Suprapubic skin (tissue), 4 donors: Measurements from ENCODE around the gene MRRF. TPM values are rescaled to one million over a fixed set of nuclear protein-coding genes. Genes with fewer than 3 reads are reported as not detected.

Experiments used
- DNase-seq, 2 donors: peaks; one replicate each; pipeline ENCODE4 v3.0.0-alpha.2; 2019; ENCODE audit warnings: low spot score in 2 of 2
- H3K27ac ChIP-seq: fragments of 200-600 bp; sonication (generic); one replicate; pipeline ENCODE4 v1.5.1; 2019
- H3K27me3 ChIP-seq: fragments of 200-600 bp; sonication (generic); one replicate; pipeline ENCODE4 v1.5.1; 2019
- H3K36me3 ChIP-seq: fragments of 200-600 bp; sonication (generic); one replicate; pipeline ENCODE4 v1.5.1; 2019
- H3K4me1 ChIP-seq: fragments of 200-600 bp; sonication (generic); one replicate; pipeline ENCODE4 v1.5.1; 2019
- H3K4me3 ChIP-seq: fragments of 200-600 bp; sonication (generic); one replicate; pipeline ENCODE4 v1.5.1; 2019; ENCODE audit warnings: mild to moderate bottlenecking
- H3K9me3 ChIP-seq: fragments of 200-600 bp; sonication (generic); one replicate; pipeline ENCODE4 v1.5.1; 2019
- CTCF ChIP-seq, 2 donors: fragments of 200-600 bp in 1 of 2; fragments of 450-650 bp in 1 of 2; sonication (generic) in 1 of 2; IDR thresholded peaks; one replicate each; pipeline ENCODE4 v1.5.1; 2016 to 2019; ENCODE audit warnings: antibody characterized with exemption in 2 of 2, mild to moderate bottlenecking in 1 of 2, moderate library complexity in 1 of 2
- EP300 ChIP-seq: sonication (generic); formaldehyde crosslinking; IDR thresholded peaks from one replicate; pipeline ENCODE4 v1.6.1; 2017; ENCODE audit warnings: antibody characterized with exemption
- POLR2A ChIP-seq, 2 donors: fragments of 450-650 bp; IDR thresholded peaks; one replicate each; pipeline ENCODE4 v1.6.1; 2017; ENCODE audit warnings: antibody characterized with exemption in 2 of 2, mild to moderate bottlenecking in 2 of 2, moderate library complexity in 2 of 2
- POLR2AphosphoS5 ChIP-seq, 3 donors: sonication (generic); formaldehyde crosslinking; IDR thresholded peaks; one replicate each; pipeline ENCODE4 v1.6.1; 2017; ENCODE audit warnings: antibody characterized with exemption in 3 of 3
- WGBS: methylation state at CpG from one replicate; pipeline ENCODE4 v1.1.5; 2018; 5-methylcytosine and 5-hydroxymethylcytosine counted together
- total RNA-seq, 4 donors: library from RNA; depleted of rRNA; stranded (reverse); fragments of >200 nt; gene quantifications; one replicate each; pipeline ENCODE4 v1.1.0, GENCODE V29; 2016

MRRF gene
- total RNA-seq, 4 donors from 2014 or later = 41.3 to 75.2 (median 44.2) TPM

- H3K9me3 ChIP-seq = no peaks in the 10 kb centered on the region
- no peak overlapping the region for H3K27ac ChIP-seq
- no peaks in the 10 kb centered on the region for H3K4me1 ChIP-seq
- no peak overlapping the region for H3K4me3 ChIP-seq
- DNase-seq = no peak
- TF ChIP-seq POLR2AphosphoS5 (IDR thresholded peaks at IDR 0.05) = no peak
- TF ChIP-seq POLR2A (IDR thresholded peaks at IDR 0.05) = no peak
- no peak for TF ChIP-seq EP300
- H3K27me3 ChIP-seq = no peaks in the 10 kb centered on the region
- WGBS = 77% methylated on average over 3 of the region's 3 CpGs
- H3K36me3 ChIP-seq = peaks cover 50% of the 10 kb centered on the region
Observed at GRCh38 chr9:122291458-122291857, 26.8 kb downstream of the MRRF start.

DNA sequence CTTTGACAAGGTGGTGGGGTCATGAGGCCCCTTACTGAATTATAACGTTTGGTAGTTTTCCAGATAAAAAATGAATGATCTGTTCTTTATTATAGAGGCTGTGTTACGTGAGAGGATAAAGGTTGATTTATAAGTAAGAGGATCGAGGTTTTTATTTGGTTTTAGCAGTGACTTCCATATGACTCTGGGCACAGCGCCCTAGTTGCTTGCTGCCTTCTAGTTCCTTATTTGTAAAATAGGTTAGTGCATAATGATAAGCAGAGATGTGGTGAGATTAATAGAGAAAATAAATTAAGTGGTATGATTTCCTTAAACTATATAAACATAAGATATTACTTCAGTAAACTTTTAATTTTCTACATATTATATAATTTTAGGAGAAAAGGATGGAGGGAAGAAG, 29.8 kb downstream of the MRRF start:
- H3K4me3 ChIP-seq = no peak overlapping the region
- H3K27me3 ChIP-seq = no peaks in the 10 kb centered on the region
- H3K27ac ChIP-seq = no peak overlapping the region
- H3K4me1 ChIP-seq = no peaks in the 10 kb centered on the region
- no peaks in the 10 kb centered on the region for H3K9me3 ChIP-seq
- no peak for TF ChIP-seq CTCF (IDR thresholded peaks at IDR 0.05)
- TF ChIP-seq EP300 = no peak
- no peak for TF ChIP-seq POLR2A (IDR thresholded peaks at IDR 0.05)
- no peak for TF ChIP-seq POLR2AphosphoS5 (IDR thresholded peaks at IDR 0.05)
- DNase-seq = no peak
- WGBS = 77% methylated on average over 4 of the region's 4 CpGs
- H3K36me3 ChIP-seq = peaks cover 49% of the 10 kb centered on the region

GRCh38 chr9:122297512-122297911, 32.8 kb downstream of the MRRF start:
- Histone ChIP-seq H3K4me3 (no peak overlapping the region), H3K36me3 (peaks cover 48% of the 10 kb centered on the region), H3K9me3 (no peaks in the 10 kb centered on the region), H3K4me1 (no peaks in the 10 kb centered on the region), H3K27ac (no peak overlapping the region), H3K27me3 (no peaks in the 10 kb centered on the region)
- no peak for TF ChIP-seq POLR2AphosphoS5 (IDR thresholded peaks at IDR 0.05)
- 91% methylated on average over 3 of the region's 3 CpGs for WGBS
- DNase-seq = no peak

DNA sequence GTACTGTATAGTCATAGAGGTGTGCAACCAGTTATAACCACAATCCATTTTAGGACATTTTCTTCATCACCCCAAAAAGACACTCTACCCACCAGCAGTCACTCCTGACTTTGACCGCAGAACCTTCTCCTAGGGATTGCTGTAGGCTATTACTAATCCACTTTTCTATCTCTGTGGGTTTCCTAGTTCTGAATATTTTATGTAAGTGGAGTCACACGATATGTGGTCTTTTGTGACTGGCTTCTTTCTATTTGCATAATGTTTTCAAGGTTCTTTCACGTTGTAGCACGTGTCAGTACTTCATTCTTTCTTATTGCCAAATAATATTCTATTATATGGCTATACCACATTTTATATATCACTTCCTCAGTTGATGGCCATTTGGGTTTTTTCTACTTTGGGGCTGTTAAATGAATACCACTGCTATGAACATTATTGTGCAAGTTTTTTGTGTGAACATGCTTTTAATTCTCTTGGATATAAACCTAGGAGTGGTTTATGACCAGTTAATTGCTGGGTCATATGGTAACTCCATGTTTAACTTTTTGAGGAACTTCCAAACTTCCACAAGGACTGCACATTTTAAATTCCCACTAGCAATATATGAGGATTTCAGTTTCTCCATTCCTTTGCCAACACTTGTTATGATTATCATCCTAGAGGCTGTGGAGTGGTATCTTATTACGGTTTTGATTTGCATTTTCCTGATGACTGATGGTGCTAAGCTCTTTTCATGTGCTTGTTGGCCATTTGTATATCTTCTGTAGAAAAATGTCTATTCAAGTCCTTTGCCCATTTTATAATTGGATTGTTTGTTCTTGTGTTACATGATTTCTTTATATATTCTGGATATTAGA, 37.8 kb downstream of the MRRF start:
- Histone ChIP-seq H3K4me3 (no peak overlapping the region), H3K27me3 (no peaks in the 10 kb centered on the region), H3K27ac (no peak overlapping the region), H3K4me1 (peaks cover 3% of the 10 kb centered on the region), H3K9me3 (no peaks in the 10 kb centered on the region), H3K36me3 (peaks cover 52% of the 10 kb centered on the region)
- DNase-seq = no peak
- TF ChIP-seq CTCF (IDR thresholded peaks at IDR 0.05) = no peak
- TF ChIP-seq EP300 = no peak
- TF ChIP-seq POLR2AphosphoS5 (IDR thresholded peaks at IDR 0.05) = no peak
- TF ChIP-seq POLR2A (IDR thresholded peaks at IDR 0.05) = no peak
- WGBS = 93% methylated on average over 5 of the region's 5 CpGs

DNA sequence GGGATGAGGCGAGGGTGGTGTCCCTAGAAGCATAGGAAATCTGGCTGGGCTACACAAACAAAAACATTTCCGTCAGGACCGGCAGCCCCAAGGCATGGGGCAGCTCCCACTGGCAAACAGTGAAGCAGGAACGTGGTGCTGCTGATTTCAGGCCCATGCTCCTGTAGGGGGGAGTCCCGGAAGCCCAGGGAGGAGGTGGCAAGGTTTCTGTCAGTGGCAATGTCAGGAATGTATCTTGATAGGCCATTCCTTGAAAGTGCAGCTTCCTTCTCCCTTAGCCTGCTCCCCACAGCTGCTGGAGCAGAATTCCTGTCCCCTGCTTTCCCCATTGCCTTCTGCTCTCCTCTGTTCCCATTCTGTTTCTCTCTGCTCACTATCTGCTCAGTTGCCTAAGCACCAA, 42.4 kb downstream of the MRRF start:
- TF ChIP-seq EP300 = no peak
- TF ChIP-seq POLR2A (IDR thresholded peaks at IDR 0.05) = no peak
- no peak for TF ChIP-seq POLR2AphosphoS5 (IDR thresholded peaks at IDR 0.05)
- Histone ChIP-seq H3K4me3 (no peak overlapping the region), H3K4me1 (peaks cover 3% of the 10 kb centered on the region), H3K9me3 (no peaks in the 10 kb centered on the region), H3K36me3 (peaks cover 53% of the 10 kb centered on the region), H3K27ac (no peak overlapping the region), H3K27me3 (no peaks in the 10 kb centered on the region)
- DNase-seq = no peak
- 82% methylated on average over 4 of the region's 5 CpGs for WGBS

DNA sequence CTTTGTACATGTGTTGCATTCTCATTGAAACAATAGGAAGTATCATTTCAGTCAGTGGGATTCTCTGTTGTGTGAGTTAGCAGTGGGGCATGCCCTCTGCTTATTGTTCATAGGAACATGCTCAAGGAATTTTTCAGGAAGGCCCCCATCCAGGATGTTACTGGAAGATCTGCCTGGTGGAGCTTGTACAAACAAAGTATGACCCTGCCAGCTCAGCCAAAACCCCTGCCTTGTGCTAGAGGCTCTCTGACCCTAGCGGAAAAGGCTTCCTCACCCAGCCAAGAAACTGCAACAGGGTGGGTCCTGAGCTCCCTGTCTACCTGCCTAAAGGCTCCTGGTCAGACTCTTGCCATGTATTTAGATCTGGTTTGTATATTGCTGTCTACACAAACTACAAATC, 43.2 kb downstream of the MRRF start:
- Histone ChIP-seq H3K27ac (no peak overlapping the region), H3K4me1 (peaks cover 3% of the 10 kb centered on the region), H3K4me3 (no peak overlapping the region), H3K27me3 (no peaks in the 10 kb centered on the region), H3K9me3 (no peaks in the 10 kb centered on the region), H3K36me3 (peaks cover 59% of the 10 kb centered on the region)
- DNase-seq = no peak
- TF ChIP-seq EP300 (no peak), POLR2A (IDR thresholded peaks at IDR 0.05) (no peak), POLR2AphosphoS5 (IDR thresholded peaks at IDR 0.05) (no peak), CTCF (IDR thresholded peaks at IDR 0.05) (no peak)
- 77% methylated on average over 1 of the region's 1 CpG for WGBS
